Omental fat pad (tissue), 4 donors: ENCODE results near the gene KNG1. TPM values are rescaled to one million over a fixed set of nuclear protein-coding genes. Genes with fewer than 3 reads are reported as not detected.

Source experiments
- ATAC-seq: fragments of 150-250 bp; one replicate; pipeline ENCODE4 v1.9.1; 2016; ENCODE audit warnings: mild to moderate bottlenecking, moderate library complexity; ENCODE audit not compliant: low FRiP score
- DNase-seq: peaks from one replicate; pipeline ENCODE4 v3.0.0-alpha.2; 2019; ENCODE audit warnings: low spot score
- CTCF ChIP-seq, 3 donors: fragments of 450-650 bp; IDR thresholded peaks; one replicate each; pipeline ENCODE4 v1.5.1; 2016 to 2017; ENCODE audit warnings: antibody characterized with exemption in 3 of 3, mild to moderate bottlenecking in 3 of 3, moderate library complexity in 2 of 3
- total RNA-seq, 4 donors: library from RNA; depleted of rRNA; stranded (reverse); fragments of >200 nt; gene quantifications; one replicate each; pipeline ENCODE4 v1.1.0, GENCODE V29; 2016

KNG1 gene
- total RNA-seq = under 1 TPM in 1 of 4 donors, not detected in 3; 0.09 TPM

- no peak for TF ChIP-seq CTCF (IDR thresholded peaks at IDR 0.05)
- DNase-seq = no peak
- no peak for ATAC-seq
Measured at GRCh38 chr3:186717039-186717457, at the start of gene KNG1. TSS of gene KNG1 (plus strand) at chr3:186717359. CDS start at chr3:186717543, 184 bp downstream.

GRCh38 chr3:186668426-186668825 is 48.7 kb upstream of the KNG1 start:
- DNase-seq (no peak), ATAC-seq (no peak)
- no peak for TF ChIP-seq CTCF (IDR thresholded peaks at IDR 0.05)

- ATAC-seq = no peak
- no peak for TF ChIP-seq CTCF (IDR thresholded peaks at IDR 0.05)
- no peak for DNase-seq
Measured at GRCh38 chr3:186669378-186670084, 47.6 kb upstream of the KNG1 start.

- ATAC-seq (no peak), DNase-seq (no peak)
- no peak for TF ChIP-seq CTCF (IDR thresholded peaks at IDR 0.05)
Measured at GRCh38 chr3:186670155-186670554, 47.0 kb upstream of the KNG1 start.

- no peak for TF ChIP-seq CTCF (IDR thresholded peaks at IDR 0.05)
- ATAC-seq (no peak), DNase-seq (no peak)
Measured at GRCh38 chr3:186671051-186671450, 46.1 kb upstream of the KNG1 start.

GRCh38 chr3:186678604-186679003 is 38.6 kb upstream of the KNG1 start:
- ATAC-seq = no peak
- DNase-seq = no peak
- TF ChIP-seq CTCF (IDR thresholded peaks at IDR 0.05) = no peak

GRCh38 chr3:186679151-186679550 is 38.0 kb upstream of the KNG1 start:
- ATAC-seq (no peak), DNase-seq (no peak)
- TF ChIP-seq CTCF (IDR thresholded peaks at IDR 0.05) = no peak
